Astrocyte (in vitro differentiated cells and primary cell): ENCODE measurements around the gene EPHA6.

Experiments used
- EZH2 ChIP-seq: IDR thresholded peaks from 2 replicates; pipeline ENCODE4 v1.6.1; 2012; ENCODE audit warnings: mild to moderate bottlenecking, low read length, inconsistent platforms; ENCODE audit not compliant: insufficient read depth
- TF ChIP-seq, protein P1 (sequence below): IDR thresholded peaks from 2 replicates; pipeline ENCODE4 v1.5.1; 2011; ENCODE audit warnings: low read depth, mild to moderate bottlenecking, inconsistent platforms, low read length, moderate library complexity; ENCODE audit not compliant: insufficient read depth

DNA sequence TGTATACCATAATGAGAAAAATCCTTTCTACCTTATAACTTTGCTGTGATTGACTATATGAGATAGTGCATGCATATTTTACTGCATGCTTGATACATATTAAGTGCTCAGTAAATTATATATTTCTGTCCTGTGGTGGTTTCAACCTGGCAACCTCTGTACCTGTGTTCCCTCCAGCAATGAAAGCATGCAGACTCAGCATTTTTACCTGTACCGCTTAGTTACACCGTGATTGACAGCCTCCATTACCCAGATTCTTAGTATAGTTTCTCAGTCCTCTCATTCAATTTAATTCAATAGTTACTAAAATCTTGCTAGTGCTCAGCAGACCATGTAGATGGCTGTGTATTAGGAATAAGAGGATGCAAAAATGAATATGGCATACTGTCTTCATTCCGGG lies 386.0 kb downstream of the EPHA6 start:
- TF ChIP-seq, protein P1, sequence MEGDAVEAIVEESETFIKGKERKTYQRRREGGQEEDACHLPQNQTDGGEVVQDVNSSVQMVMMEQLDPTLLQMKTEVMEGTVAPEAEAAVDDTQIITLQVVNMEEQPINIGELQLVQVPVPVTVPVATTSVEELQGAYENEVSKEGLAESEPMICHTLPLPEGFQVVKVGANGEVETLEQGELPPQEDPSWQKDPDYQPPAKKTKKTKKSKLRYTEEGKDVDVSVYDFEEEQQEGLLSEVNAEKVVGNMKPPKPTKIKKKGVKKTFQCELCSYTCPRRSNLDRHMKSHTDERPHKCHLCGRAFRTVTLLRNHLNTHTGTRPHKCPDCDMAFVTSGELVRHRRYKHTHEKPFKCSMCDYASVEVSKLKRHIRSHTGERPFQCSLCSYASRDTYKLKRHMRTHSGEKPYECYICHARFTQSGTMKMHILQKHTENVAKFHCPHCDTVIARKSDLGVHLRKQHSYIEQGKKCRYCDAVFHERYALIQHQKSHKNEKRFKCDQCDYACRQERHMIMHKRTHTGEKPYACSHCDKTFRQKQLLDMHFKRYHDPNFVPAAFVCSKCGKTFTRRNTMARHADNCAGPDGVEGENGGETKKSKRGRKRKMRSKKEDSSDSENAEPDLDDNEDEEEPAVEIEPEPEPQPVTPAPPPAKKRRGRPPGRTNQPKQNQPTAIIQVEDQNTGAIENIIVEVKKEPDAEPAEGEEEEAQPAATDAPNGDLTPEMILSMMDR = no peak
- no peak for TF ChIP-seq EZH2
